ENCODE measurements around the gene PHLDA3.
"Not testable (repeated sequence)": the region's sequence is repeated elsewhere in the genome, so short reads cannot be mapped to it uniquely, and the experiment has no call there.

The PHLDA3 gene

DNA sequence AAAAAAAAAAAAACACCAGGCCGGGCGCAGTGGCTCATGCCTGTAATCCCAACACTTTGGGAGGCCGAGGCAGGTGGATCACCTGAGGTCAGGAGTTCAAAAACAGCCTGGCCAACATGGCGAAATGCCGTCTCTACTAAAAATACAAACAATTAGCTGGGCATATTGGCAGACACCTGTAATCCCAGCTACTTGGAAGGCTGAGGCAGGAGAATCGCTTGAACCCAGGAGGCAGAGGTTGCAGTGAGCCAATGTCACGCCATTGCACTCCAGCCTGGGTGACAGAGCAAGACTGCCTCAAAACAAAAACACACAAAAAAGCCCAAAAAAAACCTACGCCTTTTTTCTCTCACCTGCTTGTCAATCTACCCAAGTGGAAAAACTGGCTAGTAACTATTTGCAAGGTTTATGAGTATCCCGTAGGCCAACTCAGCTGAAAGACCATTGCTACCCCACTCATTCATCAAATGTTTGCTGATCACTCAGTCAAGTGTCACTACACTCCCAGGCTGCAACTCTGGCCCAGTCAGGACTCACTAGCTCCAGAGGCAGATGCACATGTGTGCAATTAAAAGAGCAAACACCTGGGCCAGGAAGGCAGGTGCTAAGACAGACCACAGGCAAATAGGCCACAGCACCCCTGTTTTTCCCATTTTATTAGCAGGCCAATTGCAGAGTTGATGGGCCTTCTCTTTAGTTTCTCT lies 36.0 kb upstream of the PHLDA3 start:
- DNase-seq: no peak

- DNase-seq: no peak
These were observed 35.2 kb upstream of the PHLDA3 start for GRCh38 chr1:201504179-201504631.

GRCh38 chr1:201503397-201504176 lies 34.6 kb upstream of the PHLDA3 start:
- no peak for DNase-seq

GRCh38 chr1:201502511-201502857 lies 33.5 kb upstream of the PHLDA3 start:
- no peak for DNase-seq

GRCh38 chr1:201501812-201502510 lies 33.0 kb upstream of the PHLDA3 start:
- DNase-seq: peak; percentile 65

- no peak for DNase-seq
These were observed 32.2 kb upstream of the PHLDA3 start for GRCh38 chr1:201501144-201501543.

DNA sequence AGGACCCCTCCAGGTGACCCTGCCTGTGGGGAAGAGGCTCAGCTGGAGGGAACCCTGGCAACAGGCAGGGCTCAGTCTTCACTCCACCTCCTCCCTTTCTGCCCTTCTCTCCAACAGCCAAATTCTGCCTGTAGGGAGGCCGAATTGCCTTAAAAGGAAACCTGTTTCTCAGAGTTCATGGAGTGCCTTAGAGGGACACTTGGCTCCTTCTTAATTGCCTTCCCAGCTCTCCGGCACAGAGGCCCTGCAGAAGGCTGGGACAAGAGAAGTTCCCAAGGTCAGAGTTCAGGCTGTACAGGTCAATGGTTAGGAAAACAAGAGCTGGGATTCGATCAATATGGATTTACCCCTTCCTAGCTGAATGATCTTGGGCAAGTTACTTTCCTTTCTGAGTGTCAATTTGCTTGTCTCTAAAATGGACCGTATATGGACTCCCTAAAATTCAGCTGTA lies 31.7 kb upstream of the PHLDA3 start:
- DNase-seq: peak; percentile 45

- no peak for DNase-seq
These were observed 31.0 kb upstream of the PHLDA3 start for GRCh38 chr1:201499795-201500669.

GRCh38 chr1:201499191-201499590 lies 30.2 kb upstream of the PHLDA3 start:
- DNase-seq: no peak

- DNase-seq: no peak
These were observed 29.6 kb upstream of the PHLDA3 start for GRCh38 chr1:201498621-201499020.

DNA sequence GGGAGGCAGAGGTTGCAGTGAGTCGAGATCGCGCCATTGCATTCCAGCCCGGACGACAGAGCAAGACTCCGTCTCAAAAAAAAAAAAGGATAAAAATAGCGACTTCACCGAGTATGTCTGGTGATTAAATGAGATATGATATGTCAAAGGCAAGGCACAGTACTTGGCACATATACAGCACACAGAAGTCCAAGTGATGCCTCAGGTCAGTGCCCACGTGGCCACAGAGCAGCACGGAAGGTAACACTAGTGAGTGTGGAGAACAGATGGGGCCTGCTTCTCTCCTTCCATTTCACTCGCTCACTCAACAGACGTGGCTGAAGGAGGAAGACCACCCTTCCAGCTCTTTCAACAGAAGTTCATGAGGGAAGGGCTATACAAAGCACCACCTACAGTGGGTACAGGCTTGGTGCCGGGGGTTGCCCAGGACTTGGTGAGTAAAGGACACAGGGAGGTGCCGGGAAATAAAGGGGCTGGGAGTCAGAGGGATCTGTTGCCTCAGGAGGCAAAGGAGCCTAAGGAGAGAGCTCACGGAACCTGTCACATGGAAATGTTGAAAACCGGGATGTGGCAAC lies 29.0 kb upstream of the PHLDA3 start:
- DNase-seq: no peak

DNA sequence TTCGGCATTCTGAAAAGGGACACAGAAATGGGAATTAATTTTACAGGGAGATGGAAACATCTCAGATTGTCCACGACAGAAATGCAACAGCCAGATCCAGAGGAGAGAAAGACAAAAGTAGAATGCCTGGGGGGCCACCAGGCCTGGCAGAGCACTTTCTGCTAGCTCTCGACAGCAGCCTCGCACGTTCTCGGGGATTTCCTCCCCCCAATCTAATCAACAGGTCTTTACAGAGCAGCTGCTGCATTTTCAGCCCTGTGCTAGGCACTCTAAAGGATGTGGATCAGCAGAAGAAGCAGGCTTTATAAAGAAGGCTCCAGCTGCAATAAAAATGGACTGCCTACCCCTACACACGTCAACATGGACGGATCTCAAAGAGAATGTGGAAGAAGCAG lies 27.3 kb upstream of the PHLDA3 start:
- DNase-seq: no peak

DNA sequence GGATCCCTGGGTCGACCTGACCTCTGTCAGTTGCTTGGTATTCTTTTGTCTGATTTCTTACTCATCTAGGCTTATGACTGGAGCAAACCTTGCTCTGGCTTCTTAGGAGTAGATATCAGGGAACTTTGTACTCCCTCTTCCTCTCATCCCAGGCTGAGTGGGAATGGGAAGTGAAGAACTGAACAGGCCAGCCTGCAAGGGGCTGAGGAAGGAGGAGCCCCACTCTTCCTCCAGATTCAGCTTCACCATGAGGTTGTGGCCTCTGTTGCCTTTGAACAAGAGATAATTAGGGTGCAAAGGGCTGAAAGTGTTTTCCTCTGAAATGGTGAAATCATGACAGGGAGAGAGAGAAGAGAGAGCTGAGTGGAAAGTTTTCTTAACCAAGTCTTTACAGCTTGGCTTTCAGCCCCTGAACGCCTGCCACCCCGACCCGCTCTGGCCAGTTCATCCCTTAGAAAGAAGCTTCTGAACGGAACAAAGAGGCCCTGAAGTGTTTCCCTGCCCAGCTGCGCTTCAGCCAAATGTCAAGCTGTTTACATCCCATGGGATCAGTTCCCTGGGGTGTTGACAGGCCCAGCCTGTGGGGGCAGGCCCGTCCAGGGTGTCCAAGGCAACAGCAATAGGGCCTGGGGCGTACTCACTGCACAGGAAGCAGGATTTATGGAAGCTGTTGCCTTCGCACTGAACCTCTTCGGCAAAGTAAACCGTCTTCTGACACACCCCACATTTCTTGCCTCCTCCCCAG lies 26.7 kb upstream of the PHLDA3 start:
- peak; percentile 73 for DNase-seq

DNA sequence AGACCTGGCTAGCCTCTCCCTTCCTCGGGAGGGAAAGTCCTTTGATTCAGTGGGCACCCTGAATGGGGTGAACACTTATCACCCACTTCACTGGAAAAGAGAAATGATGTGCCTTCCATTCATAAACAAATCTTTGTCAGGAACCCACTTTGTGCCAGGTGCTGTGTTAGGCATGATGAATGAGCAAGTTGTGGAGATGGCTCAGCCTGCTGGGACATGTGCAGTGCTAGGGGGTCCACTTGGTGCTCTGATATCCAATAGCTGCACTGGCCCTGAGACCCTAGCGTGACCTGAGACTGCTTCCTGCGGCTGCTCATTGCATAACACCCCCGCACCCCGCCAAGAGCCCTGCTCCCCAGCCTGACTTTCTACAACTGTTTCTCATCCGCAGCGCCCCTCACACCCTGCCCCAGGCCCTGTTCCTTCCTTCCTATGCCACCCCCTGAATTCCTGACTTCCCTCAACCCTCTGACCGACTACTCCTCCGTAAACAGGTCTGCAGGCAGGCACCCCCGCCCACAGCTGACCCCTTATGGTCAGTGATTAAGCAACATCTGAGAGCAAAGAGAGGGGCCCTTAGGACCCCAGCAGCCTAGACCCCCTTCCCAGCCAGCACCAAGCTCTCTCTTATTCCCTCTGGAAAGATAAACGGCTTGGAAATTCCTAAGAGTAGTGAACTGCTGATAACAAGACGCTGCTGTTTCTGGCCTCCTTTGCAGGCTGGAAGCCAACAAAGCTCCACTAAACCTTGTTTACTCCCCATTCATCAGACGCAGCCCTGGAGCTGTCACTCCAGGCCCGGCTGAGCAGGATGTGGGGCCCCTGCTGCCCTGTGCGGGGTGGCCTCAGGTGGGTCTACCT lies 25.0 kb upstream of the PHLDA3 start:
- DNase-seq: peak; percentile 74

- DNase-seq: not testable (repeated sequence)
These were observed 24.2 kb upstream of the PHLDA3 start for GRCh38 chr1:201493026-201493656.

- no peak for DNase-seq
These were observed 23.0 kb upstream of the PHLDA3 start for GRCh38 chr1:201491896-201492511.

GRCh38 chr1:201490708-201491131 lies 21.7 kb upstream of the PHLDA3 start:
- DNase-seq: no peak

- DNase-seq: no peak
These were observed 20.8 kb upstream of the PHLDA3 start for GRCh38 chr1:201489643-201490261.
